Chondrocyte (in vitro differentiated cells): ENCODE data around the gene ANKRD33. TPM values are rescaled to one million over a fixed set of nuclear protein-coding genes. Genes with fewer than 3 reads are reported as not detected.
A peak's percentile ranks its signal among the peaks of the same experiment; 100 is the strongest.

Source experiments
- DNase-seq: peaks from one replicate; pipeline ENCODE4 v3.0.0; 2021; ENCODE audit warnings: mixed read lengths, low spot score
- H3K27ac Mint-ChIP-seq: one replicate; pipeline ENCODE4 v1.8.0; 2021; ENCODE audit warnings: mild to moderate bottlenecking, moderate library complexity, mixed read lengths; ENCODE audit not compliant: unreplicated experiment
- H3K27me3 Mint-ChIP-seq: 2 replicates; pipeline ENCODE4 v1.8.0; 2021; ENCODE audit warnings: low read depth, mixed read lengths
- H3K36me3 Mint-ChIP-seq: 2 replicates; pipeline ENCODE4 v1.8.0; 2021; ENCODE audit warnings: low read depth, mixed read lengths
- H3K4me1 Mint-ChIP-seq: 2 replicates; pipeline ENCODE4 v1.8.0; 2021; ENCODE audit warnings: low read depth, mild to moderate bottlenecking, mixed read lengths
- H3K4me3 Mint-ChIP-seq: one replicate; pipeline ENCODE4 v1.8.0; 2021; ENCODE audit warnings: mild to moderate bottlenecking, moderate library complexity, mixed read lengths; ENCODE audit not compliant: unreplicated experiment
- H3K9me3 Mint-ChIP-seq: 2 replicates; pipeline ENCODE4 v1.8.0; 2021; ENCODE audit warnings: low read depth, mixed read lengths
- total RNA-seq: library from RNA; stranded (reverse); gene quantifications from 3 replicates; pipeline ENCODE4 v1.2.1, GENCODE V29; 2021
- TF ChIP-seq, protein P1 (sequence below): fragments of 200-600 bp; sonication (generic); IDR thresholded peaks from 2 replicates; pipeline ENCODE4 v1.5.0; 2021; ENCODE audit warnings: antibody characterized with exemption, mild to moderate bottlenecking, moderate library complexity

The ANKRD33 gene
- total RNA-seq, 1 donor from 2014 or later: not detected

DNA sequence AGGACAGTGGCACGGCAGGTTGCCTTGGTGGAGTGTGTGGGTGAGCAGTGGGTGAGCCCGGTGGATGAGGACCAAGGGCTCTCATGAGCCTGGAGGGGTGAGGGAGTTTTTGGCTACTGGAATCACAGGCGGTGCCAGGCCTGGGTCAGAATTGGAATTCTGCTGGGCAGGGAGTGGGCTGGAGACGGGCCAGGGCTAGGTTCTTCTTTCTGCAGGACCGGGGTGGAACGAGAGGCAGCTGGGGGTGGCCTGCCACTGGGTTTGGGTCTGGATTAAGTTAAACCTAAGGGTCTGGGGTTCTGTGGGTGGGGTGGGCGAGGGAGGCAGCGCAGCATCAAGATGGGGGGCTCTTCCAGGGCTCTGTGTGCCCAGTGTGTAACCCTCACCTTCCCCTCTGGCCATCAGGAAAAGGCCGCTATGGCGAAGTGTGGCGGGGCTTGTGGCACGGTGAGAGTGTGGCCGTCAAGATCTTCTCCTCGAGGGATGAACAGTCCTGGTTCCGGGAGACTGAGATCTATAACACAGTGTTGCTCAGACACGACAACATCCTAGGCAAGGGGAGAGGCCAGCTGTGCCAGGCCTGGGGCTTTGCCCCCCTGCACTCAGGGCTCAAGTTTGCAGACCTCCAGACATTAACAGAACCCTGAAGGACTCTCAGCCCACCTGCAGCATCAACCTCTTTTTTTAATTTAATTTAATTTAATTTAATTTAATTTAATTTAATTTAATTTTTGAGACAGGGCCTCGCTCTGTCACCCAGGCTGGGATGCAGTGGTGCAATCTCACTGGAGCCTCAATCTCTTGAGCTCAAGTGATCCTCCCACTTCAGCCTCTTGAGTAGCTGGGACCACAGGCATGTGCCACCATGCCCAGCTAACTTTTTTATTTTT lies 26.4 kb downstream of the ANKRD33 start:
- no peaks in the 10 kb centered on the region for H3K36me3 Mint-ChIP-seq
- DNase-seq: peak; percentile 59
- H3K9me3 Mint-ChIP-seq: no peaks in the 10 kb centered on the region
- H3K4me1 Mint-ChIP-seq: peaks cover 12% of the 10 kb centered on the region
- H3K27ac Mint-ChIP-seq: no peak overlapping the region
- no peak overlapping the region for H3K4me3 Mint-ChIP-seq
- TF ChIP-seq, protein P1, sequence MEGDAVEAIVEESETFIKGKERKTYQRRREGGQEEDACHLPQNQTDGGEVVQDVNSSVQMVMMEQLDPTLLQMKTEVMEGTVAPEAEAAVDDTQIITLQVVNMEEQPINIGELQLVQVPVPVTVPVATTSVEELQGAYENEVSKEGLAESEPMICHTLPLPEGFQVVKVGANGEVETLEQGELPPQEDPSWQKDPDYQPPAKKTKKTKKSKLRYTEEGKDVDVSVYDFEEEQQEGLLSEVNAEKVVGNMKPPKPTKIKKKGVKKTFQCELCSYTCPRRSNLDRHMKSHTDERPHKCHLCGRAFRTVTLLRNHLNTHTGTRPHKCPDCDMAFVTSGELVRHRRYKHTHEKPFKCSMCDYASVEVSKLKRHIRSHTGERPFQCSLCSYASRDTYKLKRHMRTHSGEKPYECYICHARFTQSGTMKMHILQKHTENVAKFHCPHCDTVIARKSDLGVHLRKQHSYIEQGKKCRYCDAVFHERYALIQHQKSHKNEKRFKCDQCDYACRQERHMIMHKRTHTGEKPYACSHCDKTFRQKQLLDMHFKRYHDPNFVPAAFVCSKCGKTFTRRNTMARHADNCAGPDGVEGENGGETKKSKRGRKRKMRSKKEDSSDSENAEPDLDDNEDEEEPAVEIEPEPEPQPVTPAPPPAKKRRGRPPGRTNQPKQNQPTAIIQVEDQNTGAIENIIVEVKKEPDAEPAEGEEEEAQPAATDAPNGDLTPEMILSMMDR: no peak
- peaks cover 1% of the 10 kb centered on the region for H3K27me3 Mint-ChIP-seq

DNA sequence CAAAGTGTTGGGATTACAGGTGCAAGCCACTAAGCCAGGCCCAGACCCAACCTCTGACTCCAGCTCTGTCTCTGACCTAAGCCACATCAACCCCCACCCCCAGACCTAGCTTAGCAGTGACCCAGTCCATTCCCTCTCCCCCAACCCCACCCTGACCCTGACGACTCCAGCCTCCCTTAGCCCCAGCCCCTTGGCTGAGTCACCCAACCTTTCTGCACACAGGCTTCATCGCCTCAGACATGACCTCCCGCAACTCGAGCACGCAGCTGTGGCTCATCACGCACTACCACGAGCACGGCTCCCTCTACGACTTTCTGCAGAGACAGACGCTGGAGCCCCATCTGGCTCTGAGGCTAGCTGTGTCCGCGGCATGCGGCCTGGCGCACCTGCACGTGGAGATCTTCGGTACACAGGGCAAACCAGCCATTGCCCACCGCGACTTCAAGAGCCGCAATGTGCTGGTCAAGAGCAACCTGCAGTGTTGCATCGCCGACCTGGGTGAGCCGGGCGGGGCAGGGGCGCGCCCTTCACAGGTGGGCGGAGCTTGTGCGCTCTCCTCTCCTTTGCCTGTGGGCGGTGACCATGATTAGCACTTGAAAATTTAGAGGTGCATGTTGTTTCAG lies 27.2 kb downstream of the ANKRD33 start:
- Mint-ChIP-seq H3K4me3 (no peak overlapping the region), H3K27me3 (peaks cover 1% of the 10 kb centered on the region)

DNA sequence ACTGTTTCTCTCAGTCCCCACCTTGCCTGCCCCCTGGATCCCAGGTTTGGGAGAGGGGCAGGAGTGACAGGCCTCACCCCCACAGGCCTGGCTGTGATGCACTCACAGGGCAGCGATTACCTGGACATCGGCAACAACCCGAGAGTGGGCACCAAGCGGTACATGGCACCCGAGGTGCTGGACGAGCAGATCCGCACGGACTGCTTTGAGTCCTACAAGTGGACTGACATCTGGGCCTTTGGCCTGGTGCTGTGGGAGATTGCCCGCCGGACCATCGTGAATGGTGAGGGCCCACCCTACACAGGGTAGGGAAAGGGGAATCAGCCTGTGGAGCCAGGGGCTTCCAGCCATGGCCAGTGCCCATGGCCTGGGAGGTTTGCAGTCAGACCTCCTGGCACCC lies 28.0 kb downstream of the ANKRD33 start:
- H3K4me1 Mint-ChIP-seq: peaks cover 7% of the 10 kb centered on the region
- no peaks in the 10 kb centered on the region for H3K27me3 Mint-ChIP-seq
- H3K9me3 Mint-ChIP-seq: no peaks in the 10 kb centered on the region
- no peak overlapping the region for H3K4me3 Mint-ChIP-seq
- no peaks in the 10 kb centered on the region for H3K36me3 Mint-ChIP-seq
- TF ChIP-seq, protein P1: no peak
- H3K27ac Mint-ChIP-seq: no peak overlapping the region
- DNase-seq: peak; percentile 68

More for the DNA sequence above, 27.2 kb downstream of the ANKRD33 start:
- TF ChIP-seq, protein P1: no peak
- peaks cover 11% of the 10 kb centered on the region for H3K4me1 Mint-ChIP-seq
- DNase-seq: peak; percentile 67
- H3K27ac Mint-ChIP-seq: no peak overlapping the region
- no peaks in the 10 kb centered on the region for H3K9me3 Mint-ChIP-seq
- H3K36me3 Mint-ChIP-seq: no peaks in the 10 kb centered on the region

DNA sequence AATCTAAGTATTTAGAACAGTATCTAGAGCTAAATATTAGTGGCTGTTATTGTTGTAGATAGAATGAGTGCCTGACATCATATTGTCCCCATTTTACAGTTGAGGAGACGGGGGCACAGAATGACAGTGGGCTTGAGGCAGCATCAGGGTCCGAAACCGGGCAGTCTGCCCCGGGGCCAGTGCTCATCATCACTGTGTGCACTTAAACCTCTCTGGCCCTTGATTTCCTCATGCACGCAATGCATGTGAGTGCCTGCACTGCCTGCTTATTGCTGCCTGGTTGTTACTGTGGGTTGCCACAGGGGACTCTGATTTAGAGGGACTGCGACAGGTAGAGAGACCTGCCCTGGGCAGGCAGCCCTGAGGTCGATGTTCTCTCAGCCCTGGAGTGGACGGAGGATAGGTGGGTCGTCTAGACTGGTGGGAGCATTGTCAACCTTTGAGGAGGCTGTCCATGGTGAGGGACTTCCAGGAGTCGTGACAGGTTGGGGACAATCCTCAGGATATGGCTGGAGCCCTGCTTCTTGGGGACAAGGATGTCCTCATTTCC lies 29.2 kb downstream of the ANKRD33 start:
- Mint-ChIP-seq H3K4me3 (no peak overlapping the region), H3K9me3 (no peaks in the 10 kb centered on the region)

More for the DNA sequence above, 29.2 kb downstream of the ANKRD33 start:
- peak; percentile 32 for DNase-seq
- TF ChIP-seq, protein P1: no peak
- H3K27ac Mint-ChIP-seq: no peak overlapping the region
- no peaks in the 10 kb centered on the region for H3K27me3 Mint-ChIP-seq
- H3K4me1 Mint-ChIP-seq: peaks cover 1% of the 10 kb centered on the region
- H3K36me3 Mint-ChIP-seq: no peaks in the 10 kb centered on the region
